SK-N-SH (cell line): ENCODE data around the gene CPS1. TPM values are rescaled to one million over a fixed set of nuclear protein-coding genes. Genes with fewer than 3 reads are reported as not detected.

Experiments
- CTCF ChIA-PET: fragments of 300-600, 350-600 bp; formaldehyde crosslinking; extraction: SDS; loops from one replicate; lab custom pipeline; 2021; lab: Yijun Ruan, JAX
- POLR2A ChIA-PET: fragments of 350-600 bp; sonication (Branson Sonifier 250); formaldehyde crosslinking; extraction: SDS; loops from one replicate; lab custom pipeline; 2020; ENCODE audit warnings: antibody characterized with exemption, inconsistent platforms; lab: Yijun Ruan, JAX
- DNase-seq: peaks from one replicate; pipeline ENCODE4 v3.0.0; 2012
- H2AFZ ChIP-seq: fragments of 200-600 bp; sonication (generic); 2 replicates; pipeline ENCODE4 v1.8.1; 2016; ENCODE audit warnings: antibody characterized with exemption, mild to moderate bottlenecking, low read depth
- H3F3A ChIP-seq: fragments of 200-600 bp; sonication (generic); replicated peaks from 2 replicates; pipeline ENCODE3; 2016; ENCODE audit warnings: antibody characterized with exemption, mild to moderate bottlenecking; ENCODE audit not compliant: insufficient read depth
- H3K27ac ChIP-seq, 2 experiments: fragments of 200-500 bp in 1 of 2; fragments of 200-600 bp in 1 of 2; sonication (Bioruptor generic) in 1 of 2; sonication (generic), shearing (Covaris generic) in 1 of 2; 2 replicates each; pipeline versions ENCODE4 v1.5.1 to v1.6.1; 2014 to 2016; ENCODE audit warnings: low read depth in 2 of 2, inconsistent platforms in 1 of 2, low read length in 1 of 2, mild to moderate bottlenecking in 1 of 2, mixed read lengths in 1 of 2
- H3K27me3 ChIP-seq: fragments of 200-600 bp; sonication (generic), shearing (Covaris generic); 2 replicates; pipeline ENCODE4 v1.6.1; 2016; ENCODE audit warnings: mixed run types; ENCODE audit not compliant: insufficient read depth
- H3K36me3 ChIP-seq, 2 experiments: fragments of 200-500 bp in 1 of 2; fragments of 200-600 bp in 1 of 2; sonication (Bioruptor generic) in 1 of 2; sonication (generic) in 1 of 2; replicated peaks in 1 of 2; 2 replicates each; pipeline versions ENCODE3 to v1.5.1; 2014 to 2016; ENCODE audit warnings: low read length in 1 of 2, mild to moderate bottlenecking in 1 of 2; ENCODE audit not compliant: insufficient read depth in 2 of 2, control insufficient read depth in 1 of 2
- H3K4me1 ChIP-seq, 2 experiments: fragments of 200-500 bp in 1 of 2; fragments of 200-600 bp in 1 of 2; sonication (Bioruptor generic) in 1 of 2; sonication (generic), shearing (Covaris generic) in 1 of 2; 2 replicates each; pipeline versions ENCODE4 v1.5.1 to v1.6.1; 2014 to 2016; ENCODE audit warnings: low read depth in 1 of 2, low read length in 1 of 2, mixed run types in 1 of 2; ENCODE audit not compliant: insufficient read depth in 2 of 2, control insufficient read depth in 1 of 2
- H3K4me2 ChIP-seq: fragments of 200-600 bp; sonication (generic), shearing (Covaris generic); 2 replicates; pipeline ENCODE4 v1.6.1; 2017; ENCODE audit warnings: mixed run types
- H3K4me3 ChIP-seq, 2 experiments: fragments of 200-500 bp in 1 of 2; fragments of 200-600 bp in 1 of 2; sonication (Bioruptor generic) in 1 of 2; sonication (generic), shearing (Covaris generic) in 1 of 2; 2 replicates each; pipeline versions ENCODE4 v1.5.1 to v1.8.1; 2014 to 2016; ENCODE audit warnings: low read depth in 2 of 2, inconsistent platforms in 1 of 2, low read length in 1 of 2, mild to moderate bottlenecking in 1 of 2, mixed read lengths in 1 of 2, moderate library complexity in 1 of 2
- H3K79me2 ChIP-seq: fragments of 200-600 bp; sonication (generic); 2 replicates; pipeline ENCODE4 v1.8.1; 2017; ENCODE audit warnings: mild to moderate bottlenecking; ENCODE audit not compliant: insufficient read depth
- H3K9ac ChIP-seq: fragments of 200-600 bp; sonication (generic); 2 replicates; pipeline ENCODE4 v1.6.1; 2017; ENCODE audit warnings: mixed run types
- H3K9me2 ChIP-seq: fragments of 200-600 bp; sonication (generic); 2 replicates; pipeline ENCODE4 v1.6.1; 2017; ENCODE audit warnings: mixed run types
- H3K9me3 ChIP-seq: fragments of 200-600 bp; sonication (generic); 2 replicates; pipeline ENCODE4 v1.6.1; 2017; ENCODE audit warnings: mixed run types, mild to moderate bottlenecking, moderate library complexity
- H4K20me1 ChIP-seq: fragments of 200-600 bp; sonication (generic); 2 replicates; pipeline ENCODE4 v1.6.1; 2017; ENCODE audit warnings: mild to moderate bottlenecking, mixed run types; ENCODE audit not compliant: insufficient read depth
- EZH2phosphoT487 ChIP-seq: fragments of 200-600 bp; sonication (generic); IDR thresholded peaks from 2 replicates; pipeline ENCODE4 v1.6.1; 2017; ENCODE audit warnings: low read depth, mixed run types, mild to moderate bottlenecking, antibody characterized with exemption, moderate library complexity, borderline replicate concordance
- GABPA ChIP-seq: IDR thresholded peaks from 2 replicates; pipeline ENCODE4 v1.4.0; 2012; ENCODE audit warnings: low read depth, mild to moderate bottlenecking
- GATA2 ChIP-seq: sonication (generic); formaldehyde crosslinking; IDR thresholded peaks from 2 replicates; pipeline ENCODE4 v1.5.0; 2020; ENCODE audit warnings: mild to moderate bottlenecking, missing genetic modification reagents
- JUND ChIP-seq: IDR thresholded peaks from 2 replicates; pipeline ENCODE4 v1.4.0; 2012
- MXI1 ChIP-seq: IDR thresholded peaks from 2 replicates; pipeline ENCODE4 v1.6.1; 2012; ENCODE audit warnings: mild to moderate bottlenecking, low read depth, low read length, improper control_type of control experiment
- NRF1 ChIP-seq: IDR thresholded peaks from 2 replicates; pipeline ENCODE4 v1.6.1; 2012; ENCODE audit warnings: low read depth, mild to moderate bottlenecking, low read length
- RCOR1 ChIP-seq: fragments of 150-350 bp; IDR thresholded peaks from 2 replicates; pipeline ENCODE4 v1.6.1; 2017; ENCODE audit warnings: antibody characterized with exemption, low read length
- RXRA ChIP-seq: IDR thresholded peaks from 2 replicates; pipeline ENCODE4 v1.4.0; 2012; ENCODE audit warnings: low read depth, mild to moderate bottlenecking, borderline replicate concordance
- TCF12 ChIP-seq: IDR thresholded peaks from 2 replicates; pipeline ENCODE4 v1.4.0; 2012
- WGBS: methylation state at CpG from one replicate; pipeline ENCODE4 v1.1.6; 2017; ENCODE audit warnings: low lambda C conversion rate; 5-methylcytosine and 5-hydroxymethylcytosine counted together
- polyA plus RNA-seq, 3 experiments: library from polyadenylated mRNA; depleted of rRNA; stranded (reverse); fragments of >200 nt; gene quantifications; 2 replicates each; pipeline ENCODE4 v1.2.3, GENCODE V29; 2012
- TF ChIP-seq, protein P1 (sequence below): IDR thresholded peaks from 2 replicates; pipeline ENCODE4 v1.4.0; 2012; ENCODE audit warnings: low read depth, borderline replicate concordance
- TF ChIP-seq, protein P2 (sequence below): IDR thresholded peaks from 2 replicates; pipeline ENCODE4 v1.4.0; 2012; ENCODE audit warnings: low read depth
- TF ChIP-seq, protein P3 (sequence below): IDR thresholded peaks from 2 replicates; pipeline ENCODE4 v1.4.0; 2012; ENCODE audit warnings: low read depth, borderline replicate concordance
- TF ChIP-seq, protein P4 (sequence below): IDR thresholded peaks from 2 replicates; pipeline ENCODE4; 2012
- TF ChIP-seq, protein P5 (sequence below): fragments of 200-600 bp; sonication (generic); IDR thresholded peaks from 2 replicates; pipeline ENCODE4 v1.6.1; 2017; ENCODE audit warnings: antibody characterized with exemption, mild to moderate bottlenecking, moderate library complexity

CPS1 gene
- polyA plus RNA-seq, 1 of the 3 experiments (the other 2 are of a cell fraction) = 9.2 TPM

DNA sequence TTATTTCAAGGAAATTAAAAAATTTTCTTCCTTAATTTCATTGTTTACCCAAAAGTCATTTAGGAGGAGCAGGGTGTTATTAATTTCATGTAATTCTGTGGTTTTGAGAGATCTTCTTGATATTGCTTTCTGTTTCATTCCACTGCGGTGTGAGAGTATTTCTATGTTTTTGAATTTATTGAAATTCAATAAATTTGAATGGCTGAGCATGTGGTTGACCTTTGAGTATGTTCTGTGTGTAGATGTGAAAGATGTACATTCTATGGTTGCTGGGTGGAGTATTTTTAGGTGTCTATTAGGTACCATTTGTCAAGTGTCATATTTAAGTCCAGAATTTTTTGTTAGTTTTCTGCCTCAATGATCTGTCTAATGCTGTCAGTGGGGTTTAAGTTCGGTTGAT lies 40.5 kb upstream of the CPS1 start:
- POLR2A ChIA-PET = no interaction called here
- Histone ChIP-seq H3K4me3 (no peak overlapping the region), H3K4me1 (no peaks in the 10 kb centered on the region), H3K36me3 (no peaks in the 10 kb centered on the region), H3K27me3 (no peaks in the 10 kb centered on the region), H3F3A (no peaks in the 10 kb centered on the region), H3K9me3 (no peaks in the 10 kb centered on the region), H3K9me2 (no peaks in the 10 kb centered on the region), H3K79me2 (no peaks in the 10 kb centered on the region), H2AFZ (no peak overlapping the region), H3K4me2 (no peak overlapping the region), H3K9ac (no peak overlapping the region), H4K20me1 (no peaks in the 10 kb centered on the region), H3K27ac (no peak overlapping the region)
- CTCF ChIA-PET = no interaction called here
- DNase-seq = no peak
- WGBS = 40% methylated on average over 2 of the region's 2 CpGs
- TF ChIP-seq RCOR1 (no peak), NRF1 (no peak), GATA2 (CRISPR knock-in tag) (no peak), MXI1 (no peak), TCF12 (no peak), JUND (no peak), RXRA (no peak)
- TF ChIP-seq, protein P1, sequence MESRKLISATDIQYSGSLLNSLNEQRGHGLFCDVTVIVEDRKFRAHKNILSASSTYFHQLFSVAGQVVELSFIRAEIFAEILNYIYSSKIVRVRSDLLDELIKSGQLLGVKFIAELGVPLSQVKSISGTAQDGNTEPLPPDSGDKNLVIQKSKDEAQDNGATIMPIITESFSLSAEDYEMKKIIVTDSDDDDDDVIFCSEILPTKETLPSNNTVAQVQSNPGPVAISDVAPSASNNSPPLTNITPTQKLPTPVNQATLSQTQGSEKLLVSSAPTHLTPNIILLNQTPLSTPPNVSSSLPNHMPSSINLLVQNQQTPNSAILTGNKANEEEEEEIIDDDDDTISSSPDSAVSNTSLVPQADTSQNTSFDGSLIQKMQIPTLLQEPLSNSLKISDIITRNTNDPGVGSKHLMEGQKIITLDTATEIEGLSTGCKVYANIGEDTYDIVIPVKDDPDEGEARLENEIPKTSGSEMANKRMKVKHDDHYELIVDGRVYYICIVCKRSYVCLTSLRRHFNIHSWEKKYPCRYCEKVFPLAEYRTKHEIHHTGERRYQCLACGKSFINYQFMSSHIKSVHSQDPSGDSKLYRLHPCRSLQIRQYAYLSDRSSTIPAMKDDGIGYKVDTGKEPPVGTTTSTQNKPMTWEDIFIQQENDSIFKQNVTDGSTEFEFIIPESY = no peak
- TF ChIP-seq, protein P2, sequence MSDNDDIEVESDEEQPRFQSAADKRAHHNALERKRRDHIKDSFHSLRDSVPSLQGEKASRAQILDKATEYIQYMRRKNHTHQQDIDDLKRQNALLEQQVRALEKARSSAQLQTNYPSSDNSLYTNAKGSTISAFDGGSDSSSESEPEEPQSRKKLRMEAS = no peak
- TF ChIP-seq, protein P3, sequence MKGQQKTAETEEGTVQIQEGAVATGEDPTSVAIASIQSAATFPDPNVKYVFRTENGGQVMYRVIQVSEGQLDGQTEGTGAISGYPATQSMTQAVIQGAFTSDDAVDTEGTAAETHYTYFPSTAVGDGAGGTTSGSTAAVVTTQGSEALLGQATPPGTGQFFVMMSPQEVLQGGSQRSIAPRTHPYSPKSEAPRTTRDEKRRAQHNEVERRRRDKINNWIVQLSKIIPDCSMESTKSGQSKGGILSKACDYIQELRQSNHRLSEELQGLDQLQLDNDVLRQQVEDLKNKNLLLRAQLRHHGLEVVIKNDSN = no peak
- TF ChIP-seq, protein P4, sequence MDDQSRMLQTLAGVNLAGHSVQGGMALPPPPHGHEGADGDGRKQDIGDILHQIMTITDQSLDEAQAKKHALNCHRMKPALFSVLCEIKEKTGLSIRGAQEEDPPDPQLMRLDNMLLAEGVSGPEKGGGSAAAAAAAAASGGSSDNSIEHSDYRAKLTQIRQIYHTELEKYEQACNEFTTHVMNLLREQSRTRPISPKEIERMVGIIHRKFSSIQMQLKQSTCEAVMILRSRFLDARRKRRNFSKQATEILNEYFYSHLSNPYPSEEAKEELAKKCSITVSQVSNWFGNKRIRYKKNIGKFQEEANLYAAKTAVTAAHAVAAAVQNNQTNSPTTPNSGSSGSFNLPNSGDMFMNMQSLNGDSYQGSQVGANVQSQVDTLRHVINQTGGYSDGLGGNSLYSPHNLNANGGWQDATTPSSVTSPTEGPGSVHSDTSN = no peak
- TF ChIP-seq, protein P5, sequence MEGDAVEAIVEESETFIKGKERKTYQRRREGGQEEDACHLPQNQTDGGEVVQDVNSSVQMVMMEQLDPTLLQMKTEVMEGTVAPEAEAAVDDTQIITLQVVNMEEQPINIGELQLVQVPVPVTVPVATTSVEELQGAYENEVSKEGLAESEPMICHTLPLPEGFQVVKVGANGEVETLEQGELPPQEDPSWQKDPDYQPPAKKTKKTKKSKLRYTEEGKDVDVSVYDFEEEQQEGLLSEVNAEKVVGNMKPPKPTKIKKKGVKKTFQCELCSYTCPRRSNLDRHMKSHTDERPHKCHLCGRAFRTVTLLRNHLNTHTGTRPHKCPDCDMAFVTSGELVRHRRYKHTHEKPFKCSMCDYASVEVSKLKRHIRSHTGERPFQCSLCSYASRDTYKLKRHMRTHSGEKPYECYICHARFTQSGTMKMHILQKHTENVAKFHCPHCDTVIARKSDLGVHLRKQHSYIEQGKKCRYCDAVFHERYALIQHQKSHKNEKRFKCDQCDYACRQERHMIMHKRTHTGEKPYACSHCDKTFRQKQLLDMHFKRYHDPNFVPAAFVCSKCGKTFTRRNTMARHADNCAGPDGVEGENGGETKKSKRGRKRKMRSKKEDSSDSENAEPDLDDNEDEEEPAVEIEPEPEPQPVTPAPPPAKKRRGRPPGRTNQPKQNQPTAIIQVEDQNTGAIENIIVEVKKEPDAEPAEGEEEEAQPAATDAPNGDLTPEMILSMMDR = no peak

DNA sequence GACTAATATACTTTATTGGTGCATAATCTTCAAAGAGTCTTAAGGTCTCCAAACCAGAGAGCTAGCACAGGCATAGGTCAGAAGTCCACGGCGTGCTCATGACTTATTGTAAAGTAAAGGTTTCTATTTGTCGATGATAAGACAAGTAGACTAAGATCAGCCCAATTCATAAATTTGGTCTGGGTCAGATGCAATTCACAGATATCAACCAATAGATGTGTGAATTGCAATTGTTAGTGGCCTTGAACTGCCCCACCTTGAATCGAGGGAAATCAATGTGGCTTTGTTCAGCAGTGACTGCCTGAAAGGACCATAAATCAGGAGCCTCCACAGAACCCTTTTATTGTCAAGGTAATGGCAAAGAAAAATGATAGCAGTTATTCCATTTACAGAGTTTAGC lies 39.1 kb upstream of the CPS1 start:
- Histone ChIP-seq H3K27me3 (no peaks in the 10 kb centered on the region), H3K9me3 (no peaks in the 10 kb centered on the region), H3F3A (no peaks in the 10 kb centered on the region), H2AFZ (no peak overlapping the region), H3K79me2 (no peaks in the 10 kb centered on the region), H3K27ac (no peak overlapping the region), H3K4me3 (no peak overlapping the region), H3K4me1 (no peaks in the 10 kb centered on the region), H3K9ac (no peak overlapping the region), H3K4me2 (no peak overlapping the region), H3K9me2 (no peaks in the 10 kb centered on the region), H4K20me1 (no peaks in the 10 kb centered on the region), H3K36me3 (no peaks in the 10 kb centered on the region)
- POLR2A ChIA-PET = no interaction called here
- DNase-seq = no peak
- CTCF ChIA-PET = no interaction called here
- TF ChIP-seq GABPA (no peak), EZH2phosphoT487 (no peak)
- TF ChIP-seq, protein P3 = no peak
- TF ChIP-seq, protein P5 = no peak
- WGBS = 70% methylated on average over 4 of the region's 4 CpGs
